Measurements from ENCODE around the gene ADD3. TPM values are rescaled to one million over a fixed set of nuclear protein-coding genes. Genes with fewer than 3 reads are reported as not detected.
"Not testable (repeated sequence)": the region's sequence is repeated elsewhere in the genome, so short reads cannot be mapped to it uniquely, and the experiment has no call there.

ADD3 gene
- total RNA-seq, 2 experiments from 2014 or later = 44.0 to 52.5 TPM

DNA sequence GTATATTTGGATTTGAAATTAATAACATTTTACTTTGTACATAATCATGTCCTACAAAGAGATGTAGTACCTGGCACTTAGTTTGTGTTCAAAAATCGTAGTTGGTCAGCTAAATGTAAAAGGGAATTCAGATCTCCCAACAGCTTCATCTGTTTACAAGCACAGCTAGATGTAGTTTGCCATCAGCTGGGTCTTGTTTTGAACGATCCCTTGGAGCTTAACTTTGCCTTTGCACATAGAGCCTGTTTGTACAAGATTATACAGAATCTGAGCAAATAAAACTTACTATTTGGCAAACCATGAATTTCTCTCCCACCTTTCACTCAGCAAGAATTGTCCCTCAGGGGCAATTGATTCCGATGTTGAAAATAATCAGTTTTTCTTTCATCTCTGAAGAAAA, 36.1 kb upstream of the ADD3 start:
- no peak for DNase-seq
- peaks cover 2% of the 10 kb centered on the region for H3K4me1 Mint-ChIP-seq
- no peak overlapping the region for H3K4me3 Mint-ChIP-seq
- no peaks in the 10 kb centered on the region for H3K27me3 Mint-ChIP-seq
- no peaks in the 10 kb centered on the region for H3K9me3 Mint-ChIP-seq
- H3K27ac Mint-ChIP-seq = no peak overlapping the region
- no peaks in the 10 kb centered on the region for H3K36me3 Mint-ChIP-seq

- H3K9me3 Mint-ChIP-seq = no peaks in the 10 kb centered on the region
- DNase-seq = no peak
- no peak overlapping the region for H3K4me3 Mint-ChIP-seq
- H3K4me1 Mint-ChIP-seq = peaks cover 7% of the 10 kb centered on the region
- no peaks in the 10 kb centered on the region for H3K27me3 Mint-ChIP-seq
- H3K36me3 Mint-ChIP-seq = no peaks in the 10 kb centered on the region
- H3K27ac Mint-ChIP-seq = no peak overlapping the region
Measured at GRCh38 chr10:109972372-109973001, 35.3 kb upstream of the ADD3 start.

GRCh38 chr10:109973326-109973829, 34.4 kb upstream of the ADD3 start:
- H3K27ac Mint-ChIP-seq = no peak overlapping the region
- H3K27me3 Mint-ChIP-seq = no peaks in the 10 kb centered on the region
- DNase-seq = no peak

GRCh38 chr10:109974504-109975191, 33.1 kb upstream of the ADD3 start:
- H3K9me3 Mint-ChIP-seq = no peaks in the 10 kb centered on the region
- DNase-seq = no peak
- peaks cover 14% of the 10 kb centered on the region for H3K4me1 Mint-ChIP-seq
- H3K27me3 Mint-ChIP-seq = no peaks in the 10 kb centered on the region
- H3K36me3 Mint-ChIP-seq = no peaks in the 10 kb centered on the region
- no peak overlapping the region for H3K27ac Mint-ChIP-seq
- H3K4me3 Mint-ChIP-seq = no peak overlapping the region

More at GRCh38 chr10:109973326-109973829, 34.4 kb upstream of the ADD3 start:
- no peaks in the 10 kb centered on the region for H3K36me3 Mint-ChIP-seq
- H3K4me1 Mint-ChIP-seq = peaks cover 11% of the 10 kb centered on the region
- H3K4me3 Mint-ChIP-seq = no peak overlapping the region
- no peaks in the 10 kb centered on the region for H3K9me3 Mint-ChIP-seq

- DNase-seq = no peak
- Mint-ChIP-seq H3K4me1 (peaks cover 14% of the 10 kb centered on the region), H3K9me3 (no peaks in the 10 kb centered on the region), H3K4me3 (no peak overlapping the region), H3K27me3 (no peaks in the 10 kb centered on the region), H3K27ac (no peak overlapping the region), H3K36me3 (no peaks in the 10 kb centered on the region)
Measured at GRCh38 chr10:109975244-109976190, 32.3 kb upstream of the ADD3 start.

GRCh38 chr10:109976681-109977080, 31.1 kb upstream of the ADD3 start:
- Mint-ChIP-seq H3K4me1 (peaks cover 14% of the 10 kb centered on the region), H3K27me3 (no peaks in the 10 kb centered on the region), H3K4me3 (no peak overlapping the region), H3K27ac (no peak overlapping the region), H3K9me3 (no peaks in the 10 kb centered on the region), H3K36me3 (no peaks in the 10 kb centered on the region)
- no peak for DNase-seq

DNA sequence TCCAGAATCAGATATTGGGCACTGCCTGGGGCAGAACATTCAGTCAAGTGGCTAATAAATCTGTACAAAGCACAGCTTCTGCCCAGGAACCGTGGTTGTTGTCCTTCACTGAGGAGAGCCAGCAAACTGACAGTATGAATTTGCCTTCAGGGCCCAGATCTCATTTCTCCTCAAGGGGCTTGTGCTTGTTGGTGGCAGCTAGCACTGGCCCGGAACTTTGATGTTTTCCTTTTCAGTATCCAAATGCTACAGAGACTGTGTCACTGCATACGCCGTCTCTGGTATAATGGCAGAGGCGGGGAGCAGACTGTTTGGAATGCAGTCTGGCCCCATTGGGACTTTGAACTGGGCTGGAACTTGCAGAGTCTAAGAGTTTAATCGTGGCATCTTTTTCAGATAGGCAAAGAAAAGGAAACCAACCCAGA, 30.4 kb upstream of the ADD3 start:
- H3K4me3 Mint-ChIP-seq = no peak overlapping the region
- no peaks in the 10 kb centered on the region for H3K9me3 Mint-ChIP-seq
- DNase-seq = no peak
- H3K36me3 Mint-ChIP-seq = no peaks in the 10 kb centered on the region
- H3K27me3 Mint-ChIP-seq = no peaks in the 10 kb centered on the region
- no peak overlapping the region for H3K27ac Mint-ChIP-seq
- peaks cover 14% of the 10 kb centered on the region for H3K4me1 Mint-ChIP-seq

DNA sequence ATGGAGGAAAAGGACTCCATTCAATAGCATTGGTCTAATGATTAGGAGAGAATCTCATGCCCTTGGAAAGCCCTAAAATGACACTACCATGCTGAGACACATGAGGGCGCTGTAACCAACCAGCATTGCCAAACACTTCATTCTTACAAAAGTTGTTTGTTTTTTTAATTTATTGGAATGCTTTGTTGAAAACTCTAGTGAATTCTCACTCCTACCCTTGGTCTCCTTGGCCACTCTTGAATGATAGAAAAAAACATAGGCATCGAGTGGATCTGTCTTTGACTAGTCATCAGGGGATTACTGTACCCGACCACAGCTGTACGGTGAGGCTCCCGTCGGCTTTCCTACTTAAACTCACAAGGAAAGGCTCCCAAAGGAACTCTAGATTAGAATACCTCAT, 29.3 kb upstream of the ADD3 start:
- Mint-ChIP-seq H3K27me3 (no peaks in the 10 kb centered on the region), H3K4me3 (no peak overlapping the region), H3K36me3 (no peaks in the 10 kb centered on the region), H3K4me1 (peaks cover 14% of the 10 kb centered on the region), H3K9me3 (no peaks in the 10 kb centered on the region), H3K27ac (no peak overlapping the region)
- peak; percentile 38 for DNase-seq

DNA sequence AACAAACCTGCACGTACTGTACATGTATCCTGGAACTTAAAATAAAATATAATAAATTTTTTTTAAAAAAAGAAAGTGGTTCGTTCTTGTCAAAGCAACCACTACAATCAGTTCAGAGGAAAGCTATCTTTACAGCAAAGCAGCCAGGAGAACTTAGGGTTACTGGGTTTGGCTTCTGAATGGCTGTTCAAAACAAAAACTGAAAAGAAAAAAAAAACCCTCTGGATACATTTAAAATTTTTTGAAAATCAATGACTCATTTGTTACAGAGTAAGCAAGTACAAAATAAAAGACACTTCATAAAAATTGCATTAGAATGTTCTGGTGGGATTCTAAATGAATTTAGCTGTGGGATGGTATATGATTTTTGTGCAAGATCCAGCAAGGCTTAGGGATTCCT, 28.6 kb upstream of the ADD3 start:
- Mint-ChIP-seq H3K27me3 (no peaks in the 10 kb centered on the region), H3K9me3 (no peaks in the 10 kb centered on the region), H3K27ac (no peak overlapping the region), H3K36me3 (no peaks in the 10 kb centered on the region), H3K4me3 (no peak overlapping the region), H3K4me1 (peaks cover 14% of the 10 kb centered on the region)
- no peak for DNase-seq

DNA sequence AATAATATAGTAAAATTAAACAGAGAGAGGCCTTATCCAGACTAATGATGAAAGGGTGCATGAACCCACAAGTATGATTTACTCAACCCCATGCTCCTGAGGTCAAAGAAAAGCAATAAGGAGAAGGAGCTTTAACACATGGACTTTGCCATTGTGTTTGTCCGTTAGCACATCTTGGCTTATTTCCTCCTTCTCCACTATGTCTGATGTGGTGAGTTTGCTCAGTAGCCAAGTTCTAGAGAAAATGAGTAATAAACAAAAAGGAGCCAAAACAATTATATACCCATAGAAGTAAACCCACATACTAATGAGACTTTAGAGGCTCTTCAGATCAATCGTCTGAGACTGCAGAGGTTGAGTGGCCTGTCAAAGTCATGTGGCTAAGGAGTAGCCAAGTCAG, 26.1 kb upstream of the ADD3 start:
- no peaks in the 10 kb centered on the region for H3K27me3 Mint-ChIP-seq
- H3K4me3 Mint-ChIP-seq = no peak overlapping the region
- no peak for DNase-seq
- H3K4me1 Mint-ChIP-seq = peaks cover 13% of the 10 kb centered on the region
- no peak overlapping the region for H3K27ac Mint-ChIP-seq
- peaks cover 4% of the 10 kb centered on the region for H3K9me3 Mint-ChIP-seq
- H3K36me3 Mint-ChIP-seq = peaks cover 2% of the 10 kb centered on the region

GRCh38 chr10:109982123-109982522, 25.7 kb upstream of the ADD3 start:
- Mint-ChIP-seq H3K4me3 (no peak overlapping the region), H3K9me3 (peaks cover 4% of the 10 kb centered on the region), H3K27me3 (no peaks in the 10 kb centered on the region), H3K36me3 (peaks cover 2% of the 10 kb centered on the region), H3K27ac (no peak overlapping the region), H3K4me1 (peaks cover 8% of the 10 kb centered on the region)
- no peak for DNase-seq

DNA sequence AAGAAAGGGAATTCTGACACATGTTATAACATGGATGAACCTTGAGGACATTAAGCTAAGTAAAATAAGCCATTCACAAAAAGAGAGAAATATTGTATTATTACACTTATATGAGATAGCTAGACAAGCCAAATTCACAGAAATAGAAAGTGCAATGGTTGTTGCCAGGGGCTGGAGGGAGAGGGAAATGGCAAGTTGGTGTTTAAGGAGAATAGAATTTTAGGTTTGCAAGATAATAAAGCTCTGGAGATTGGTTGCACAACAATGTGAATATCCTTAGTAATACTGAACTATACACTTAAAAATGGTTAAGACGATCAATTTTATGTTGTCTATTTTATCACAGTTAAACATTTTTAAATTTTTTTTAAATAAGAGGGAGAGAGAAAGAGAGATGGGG, 25.0 kb upstream of the ADD3 start:
- Mint-ChIP-seq H3K9me3 (peaks cover 4% of the 10 kb centered on the region), H3K27me3 (no peaks in the 10 kb centered on the region), H3K27ac (no peak overlapping the region), H3K36me3 (peaks cover 2% of the 10 kb centered on the region), H3K4me1 (peaks cover 8% of the 10 kb centered on the region), H3K4me3 (no peak overlapping the region)
- DNase-seq = no peak

GRCh38 chr10:109984013-109984412, 23.8 kb upstream of the ADD3 start:
- H3K27ac Mint-ChIP-seq = no peak overlapping the region
- H3K36me3 Mint-ChIP-seq = peaks cover 2% of the 10 kb centered on the region
- DNase-seq = no peak
- no peaks in the 10 kb centered on the region for H3K4me1 Mint-ChIP-seq
- no peaks in the 10 kb centered on the region for H3K27me3 Mint-ChIP-seq
- peaks cover 4% of the 10 kb centered on the region for H3K9me3 Mint-ChIP-seq
- H3K4me3 Mint-ChIP-seq = no peak overlapping the region

- not testable (repeated sequence) for H3K4me1 Mint-ChIP-seq
Measured at GRCh38 chr10:109985768-109986167, 22.0 kb upstream of the ADD3 start.

More at GRCh38 chr10:109985768-109986167, 22.0 kb upstream of the ADD3 start:
- DNase-seq, H3K4me3 Mint-ChIP-seq, H3K36me3 Mint-ChIP-seq, H3K27me3 Mint-ChIP-seq, H3K27ac Mint-ChIP-seq, H3K9me3 Mint-ChIP-seq: not testable (repeated sequence)

All from activated naive CD8-positive, alpha-beta T cell treated with anti-CD3 and anti-CD28 coated beads for 36 hours (primary cell).